Chondrocyte (in vitro differentiated cells): ENCODE measurements around the gene BAG2. TPM values are rescaled to one million over a fixed set of nuclear protein-coding genes. Genes with fewer than 3 reads are reported as not detected.

Experiments
- DNase-seq: peaks from one replicate; pipeline ENCODE4 v3.0.0; 2021; ENCODE audit warnings: mixed read lengths, low spot score
- H3K27ac Mint-ChIP-seq: one replicate; pipeline ENCODE4 v1.8.0; 2021; ENCODE audit warnings: mild to moderate bottlenecking, moderate library complexity, mixed read lengths; ENCODE audit not compliant: unreplicated experiment
- H3K27me3 Mint-ChIP-seq: 2 replicates; pipeline ENCODE4 v1.8.0; 2021; ENCODE audit warnings: low read depth, mixed read lengths
- H3K36me3 Mint-ChIP-seq: 2 replicates; pipeline ENCODE4 v1.8.0; 2021; ENCODE audit warnings: low read depth, mixed read lengths
- H3K4me1 Mint-ChIP-seq: 2 replicates; pipeline ENCODE4 v1.8.0; 2021; ENCODE audit warnings: low read depth, mild to moderate bottlenecking, mixed read lengths
- H3K4me3 Mint-ChIP-seq: one replicate; pipeline ENCODE4 v1.8.0; 2021; ENCODE audit warnings: mild to moderate bottlenecking, moderate library complexity, mixed read lengths; ENCODE audit not compliant: unreplicated experiment
- H3K9me3 Mint-ChIP-seq: 2 replicates; pipeline ENCODE4 v1.8.0; 2021; ENCODE audit warnings: low read depth, mixed read lengths
- CTCF ChIP-seq: fragments of 200-600 bp; sonication (generic); IDR thresholded peaks from 2 replicates; pipeline ENCODE4 v1.5.0; 2021; ENCODE audit warnings: antibody characterized with exemption, mild to moderate bottlenecking, moderate library complexity
- long read RNA-seq: library from polyadenylated mRNA; stranded (forward); transcript quantifications from one replicate; pipeline ENCODE4 v2.0.0, GENCODE V29; 2021
- total RNA-seq: library from RNA; stranded (reverse); gene quantifications from 3 replicates; pipeline ENCODE4 v1.2.1, GENCODE V29; 2021

BAG2 gene
- total RNA-seq = 12.1 to 13.7 TPM (median 12.1 TPM) in 3 replicates
- long read RNA-seq, full-length matches to known transcripts = 62 of 91 reads
- long read RNA-seq, partial matches to known transcripts = 0 of 91 reads
- long read RNA-seq, other reads (novel, unspliced or antisense) = 29 of 91 reads

DNA sequence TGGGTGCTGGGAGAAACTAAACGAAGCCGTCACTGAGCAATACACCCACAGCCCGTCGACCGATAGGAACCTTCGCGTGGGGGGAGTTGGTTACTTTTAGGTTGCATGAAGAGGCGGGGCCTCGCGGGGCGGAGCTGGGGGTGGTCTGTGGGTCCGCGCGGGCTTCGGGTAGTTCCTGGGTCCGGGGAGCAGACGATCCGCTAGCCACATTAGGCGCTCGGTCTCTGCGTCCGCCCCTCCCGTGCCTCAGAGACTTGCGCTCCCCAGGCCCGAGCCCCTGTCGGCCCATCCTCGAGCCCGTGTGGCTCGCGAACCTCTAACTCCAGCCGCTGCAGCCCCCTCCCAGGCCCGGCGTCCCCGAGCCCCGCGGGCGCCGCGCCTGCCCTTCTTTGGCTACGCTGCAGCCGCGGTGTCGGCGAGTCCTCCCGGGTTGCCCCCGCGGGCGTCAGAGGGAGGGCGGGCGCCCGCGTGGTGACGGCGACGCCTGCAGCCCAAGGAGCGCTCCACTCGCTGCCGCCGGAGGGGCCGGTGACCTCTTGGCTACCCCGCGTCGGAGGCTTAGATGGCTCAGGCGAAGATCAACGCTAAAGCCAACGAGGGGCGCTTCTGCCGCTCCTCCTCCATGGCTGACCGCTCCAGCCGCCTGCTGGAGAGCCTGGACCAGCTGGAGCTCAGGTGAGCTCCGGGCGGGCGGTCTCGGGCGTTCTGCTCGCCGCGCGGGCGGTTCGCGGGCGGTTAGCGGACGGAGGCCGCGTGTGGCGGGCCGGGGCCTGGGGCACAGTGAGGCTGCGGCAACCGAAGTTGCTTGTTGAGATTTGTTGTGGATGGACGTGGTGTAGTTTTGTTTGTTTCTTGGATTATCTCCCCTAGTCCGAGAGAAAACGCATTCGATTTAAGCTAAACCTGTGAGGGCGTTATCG, at the start of gene BAG2:
Gene BAG2 (plus strand): TSS at position 191 of the 920 bp plus-strand sequence. CDS start 372 bp downstream, at position 563.
- peak within 1 kb of the TSS; percentile 92 for H3K4me3 Mint-ChIP-seq
- peak; percentile 62 for TF ChIP-seq CTCF
- H3K27me3 Mint-ChIP-seq = no peaks in the 10 kb centered on the region
- peaks cover 45% of the 10 kb centered on the region for H3K4me1 Mint-ChIP-seq
- no peaks in the 10 kb centered on the region for H3K9me3 Mint-ChIP-seq
- H3K36me3 Mint-ChIP-seq = peaks cover 6% of the 10 kb centered on the region
- peak; percentile 94 for DNase-seq
- peak within 1 kb of the TSS; percentile 96 for H3K27ac Mint-ChIP-seq

- H3K27me3 Mint-ChIP-seq = no peaks in the 10 kb centered on the region
- DNase-seq = no peak
- H3K9me3 Mint-ChIP-seq = peaks cover 12% of the 10 kb centered on the region
- H3K27ac Mint-ChIP-seq = no peak overlapping the region
- TF ChIP-seq CTCF = no peak
- peaks cover 5% of the 10 kb centered on the region for H3K4me1 Mint-ChIP-seq
- no peak overlapping the region for H3K4me3 Mint-ChIP-seq
- peaks cover 15% of the 10 kb centered on the region for H3K36me3 Mint-ChIP-seq
Measured at GRCh38 chr6:57123111-57123510, 49.0 kb upstream of the BAG2 start.

GRCh38 chr6:57127763-57128162, 44.4 kb upstream of the BAG2 start:
- H3K4me1 Mint-ChIP-seq = peaks cover 7% of the 10 kb centered on the region
- DNase-seq = no peak
- H3K27ac Mint-ChIP-seq = no peak overlapping the region
- H3K27me3 Mint-ChIP-seq = no peaks in the 10 kb centered on the region
- H3K4me3 Mint-ChIP-seq = no peak overlapping the region
- TF ChIP-seq CTCF = no peak
- H3K36me3 Mint-ChIP-seq = peaks cover 5% of the 10 kb centered on the region
- H3K9me3 Mint-ChIP-seq = no peaks in the 10 kb centered on the region

DNA sequence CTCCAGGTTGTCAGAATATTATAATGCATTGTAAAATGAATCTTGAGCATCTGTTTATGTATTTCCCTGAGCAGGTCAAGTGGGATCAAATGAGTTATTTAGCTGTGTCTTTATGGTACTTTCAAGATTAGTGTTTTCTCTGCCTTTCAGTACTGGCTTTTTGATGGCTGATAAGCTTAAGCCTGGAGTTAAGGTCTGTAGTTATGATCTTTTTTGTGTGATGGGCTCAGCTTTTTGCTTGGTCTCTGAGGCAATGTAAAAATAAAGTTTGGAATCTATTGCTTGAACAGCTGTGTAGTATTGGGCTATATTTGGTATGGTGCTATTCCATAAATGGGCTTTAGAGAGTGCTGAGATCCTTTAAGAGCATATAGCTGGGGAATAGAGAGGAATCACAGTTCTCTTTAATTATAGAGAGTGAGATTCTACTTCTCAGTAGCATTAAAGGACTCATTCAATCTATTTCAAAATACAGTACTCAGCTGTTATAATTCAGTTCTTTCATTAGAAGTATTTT, 41.4 kb upstream of the BAG2 start:
- peak; percentile 57 for TF ChIP-seq CTCF
- Mint-ChIP-seq H3K36me3 (peaks cover 12% of the 10 kb centered on the region), H3K4me3 (no peak overlapping the region), H3K27ac (no peak overlapping the region), H3K9me3 (no peaks in the 10 kb centered on the region), H3K4me1 (peaks cover 7% of the 10 kb centered on the region), H3K27me3 (no peaks in the 10 kb centered on the region)
- DNase-seq = no peak

DNA sequence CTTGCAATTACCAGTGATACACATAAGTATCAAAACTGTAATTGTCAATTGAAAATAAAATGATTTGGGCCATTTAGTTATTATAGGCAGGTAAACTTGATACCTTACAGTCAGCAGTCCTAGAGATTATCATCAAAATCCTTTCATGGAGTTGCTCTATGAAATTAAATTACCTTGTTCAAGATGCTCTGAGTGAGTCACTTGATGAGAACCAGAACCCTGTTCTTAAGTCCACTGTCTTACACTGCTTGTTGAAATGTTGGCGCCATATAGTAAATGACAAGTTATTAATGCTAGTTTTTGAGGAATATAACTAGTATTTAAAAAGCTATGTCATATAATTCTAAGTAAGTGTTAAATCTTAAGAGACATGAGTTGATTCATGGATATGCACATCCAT, 37.2 kb upstream of the BAG2 start:
- Mint-ChIP-seq H3K4me3 (no peak overlapping the region), H3K9me3 (no peaks in the 10 kb centered on the region)

More for the DNA sequence above, 37.2 kb upstream of the BAG2 start:
- Mint-ChIP-seq H3K27me3 (no peaks in the 10 kb centered on the region), H3K4me1 (peaks cover 13% of the 10 kb centered on the region), H3K27ac (no peak overlapping the region), H3K36me3 (peaks cover 20% of the 10 kb centered on the region)
- TF ChIP-seq CTCF = no peak
- no peak for DNase-seq
